Activated CD8-positive, alpha-beta T cell treated with anti-CD3 and anti-CD28 coated beads for 36 hours (primary cell): ENCODE measurements around the gene HCRTR2. TPM values are rescaled to one million over a fixed set of nuclear protein-coding genes. Genes with fewer than 3 reads are reported as not detected.

Experiments
- ATAC-seq: fragments of 200-7000 bp; cut with Tn5 transposase; one replicate; pipeline ENCODE4 v1.10.0; 2021; ENCODE audit warnings: mild to moderate bottlenecking, moderate library complexity
- CTCF ChIA-PET: fragments of 350-600 bp; sonication (Branson Sonifier 250); formaldehyde crosslinking; loops from one replicate; lab custom pipeline; 2021; ENCODE audit warnings: antibody characterized with exemption; lab: Charles Lee
- POLR2A ChIA-PET: fragments of 350-600 bp; sonication (Branson Sonifier 250); formaldehyde crosslinking; loops from one replicate; lab custom pipeline; 2021; ENCODE audit warnings: antibody characterized with exemption; lab: Charles Lee
- DNase-seq: peaks from one replicate; pipeline ENCODE4 v3.0.0-alpha.2; 2020
- H3K27ac Mint-ChIP-seq: one replicate; pipeline ENCODE4 v1.8.0; 2021; ENCODE audit warnings: mild to moderate bottlenecking, mixed read lengths
- H3K27me3 Mint-ChIP-seq: one replicate; pipeline ENCODE4 v1.8.0; 2021; ENCODE audit warnings: mixed read lengths
- H3K36me3 Mint-ChIP-seq: one replicate; pipeline ENCODE4 v1.8.0; 2021; ENCODE audit warnings: low read depth, mixed read lengths
- H3K4me1 Mint-ChIP-seq: one replicate; pipeline ENCODE4 v1.8.0; 2021; ENCODE audit warnings: low read depth, mixed read lengths
- H3K4me3 Mint-ChIP-seq: one replicate; pipeline ENCODE4 v1.8.0; 2021; ENCODE audit warnings: mild to moderate bottlenecking, moderate library complexity, mixed read lengths
- H3K9me3 Mint-ChIP-seq: one replicate; pipeline ENCODE4 v1.8.0; 2021; ENCODE audit warnings: mixed read lengths
- intact Hi-C: fragments of 100-400 bp; cut with micrococcal nuclease; formaldehyde crosslinking; loops from one replicate; pipeline ENCODE4 v1.10.0; 2022
- total RNA-seq, 2 experiments: library from RNA; stranded (reverse); gene quantifications; one replicate each; pipeline ENCODE4 v1.2.3, GENCODE V29; 2021
- TF ChIP-seq, protein P1 (sequence below): fragments of 200-600 bp; IDR thresholded peaks from one replicate; pipeline ENCODE4 v1.8.0; 2022; ENCODE audit warnings: antibody characterized with exemption, mild to moderate bottlenecking

HCRTR2 gene
- total RNA-seq, 2 experiments from 2014 or later = not detected

- Mint-ChIP-seq H3K9me3 (peaks cover 5% of the 10 kb centered on the region), H3K36me3 (no peaks in the 10 kb centered on the region), H3K27ac (no peak overlapping the region), H3K27me3 (no peaks in the 10 kb centered on the region), H3K4me3 (no peak overlapping the region), H3K4me1 (no peaks in the 10 kb centered on the region)
- intact Hi-C loops = no loop called here
- ChIA-PET CTCF (no interaction called here), POLR2A (no interaction called here)
- DNase-seq = no peak
- TF ChIP-seq, protein P1, sequence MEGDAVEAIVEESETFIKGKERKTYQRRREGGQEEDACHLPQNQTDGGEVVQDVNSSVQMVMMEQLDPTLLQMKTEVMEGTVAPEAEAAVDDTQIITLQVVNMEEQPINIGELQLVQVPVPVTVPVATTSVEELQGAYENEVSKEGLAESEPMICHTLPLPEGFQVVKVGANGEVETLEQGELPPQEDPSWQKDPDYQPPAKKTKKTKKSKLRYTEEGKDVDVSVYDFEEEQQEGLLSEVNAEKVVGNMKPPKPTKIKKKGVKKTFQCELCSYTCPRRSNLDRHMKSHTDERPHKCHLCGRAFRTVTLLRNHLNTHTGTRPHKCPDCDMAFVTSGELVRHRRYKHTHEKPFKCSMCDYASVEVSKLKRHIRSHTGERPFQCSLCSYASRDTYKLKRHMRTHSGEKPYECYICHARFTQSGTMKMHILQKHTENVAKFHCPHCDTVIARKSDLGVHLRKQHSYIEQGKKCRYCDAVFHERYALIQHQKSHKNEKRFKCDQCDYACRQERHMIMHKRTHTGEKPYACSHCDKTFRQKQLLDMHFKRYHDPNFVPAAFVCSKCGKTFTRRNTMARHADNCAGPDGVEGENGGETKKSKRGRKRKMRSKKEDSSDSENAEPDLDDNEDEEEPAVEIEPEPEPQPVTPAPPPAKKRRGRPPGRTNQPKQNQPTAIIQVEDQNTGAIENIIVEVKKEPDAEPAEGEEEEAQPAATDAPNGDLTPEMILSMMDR = no peak
- ATAC-seq = no peak
Observed at GRCh38 chr6:55319961-55320695, 145.8 kb downstream of the HCRTR2 start.

- ATAC-seq = no peak
- Mint-ChIP-seq H3K4me3 (no peak overlapping the region), H3K9me3 (peaks cover 5% of the 10 kb centered on the region), H3K27me3 (no peaks in the 10 kb centered on the region), H3K27ac (no peak overlapping the region), H3K4me1 (no peaks in the 10 kb centered on the region), H3K36me3 (no peaks in the 10 kb centered on the region)
- no peak for DNase-seq
- ChIA-PET CTCF (no interaction called here), POLR2A (no interaction called here)
- intact Hi-C loops = no loop called here
- TF ChIP-seq, protein P1 = no peak
Observed at GRCh38 chr6:55320696-55321086, 146.4 kb downstream of the HCRTR2 start.

DNA sequence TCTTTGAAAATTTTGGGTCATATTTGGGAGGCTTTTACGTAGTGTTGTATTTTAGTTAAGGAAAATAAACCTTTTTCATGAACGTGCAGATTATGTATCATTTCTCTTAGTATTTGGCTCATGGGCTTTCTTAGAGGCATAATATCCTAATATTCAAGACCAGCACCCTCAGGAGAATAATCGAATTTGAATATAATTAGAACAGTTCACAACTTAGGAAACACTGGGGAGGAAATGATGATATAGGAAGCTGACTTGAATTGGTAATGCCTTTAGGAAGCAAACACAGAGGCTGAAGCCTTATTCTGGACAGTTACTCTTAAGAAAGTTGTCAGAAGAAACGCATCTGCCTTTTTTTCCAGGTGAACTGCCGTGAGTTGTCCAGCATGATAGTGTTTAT is 152.9 kb downstream of the HCRTR2 start, which contains the start of gene GFRAL:
Gene GFRAL (plus strand): TSS at position 301 of the 400 bp plus-strand sequence. CDS start 86 bp downstream, at position 387.
- CTCF ChIA-PET = no interaction called here
- Mint-ChIP-seq H3K4me3 (no peak within 1 kb of the TSS), H3K9me3 (peaks cover 3% of the 10 kb centered on the region), H3K4me1 (no peaks in the 10 kb centered on the region), H3K36me3 (no peaks in the 10 kb centered on the region), H3K27ac (no peak within 1 kb of the TSS), H3K27me3 (no peaks in the 10 kb centered on the region)
- POLR2A ChIA-PET = no interaction called here
- ATAC-seq = no peak
- DNase-seq = no peak
- TF ChIP-seq, protein P1 = no peak
- intact Hi-C loops = no loop called here

Other genes starting within 250 kb of the HCRTR2 start
- not detected for gene GFRAL, start 153.0 kb downstream of the HCRTR2 start, total RNA-seq